Activated CD8-positive, alpha-beta memory T cell treated with anti-CD3 and anti-CD28 coated beads for 24 hours (primary cell): ENCODE measurements around the gene NEK3.
A peak's percentile ranks its signal among the peaks of the same experiment; 100 is the strongest.
"Not testable (repeated sequence)": the region's sequence is repeated elsewhere in the genome, so short reads cannot be mapped to it uniquely, and the experiment has no call there.

Experiments used
- DNase-seq: peaks from one replicate; pipeline ENCODE4 v3.0.0-alpha.2; 2020

The NEK3 gene

DNA sequence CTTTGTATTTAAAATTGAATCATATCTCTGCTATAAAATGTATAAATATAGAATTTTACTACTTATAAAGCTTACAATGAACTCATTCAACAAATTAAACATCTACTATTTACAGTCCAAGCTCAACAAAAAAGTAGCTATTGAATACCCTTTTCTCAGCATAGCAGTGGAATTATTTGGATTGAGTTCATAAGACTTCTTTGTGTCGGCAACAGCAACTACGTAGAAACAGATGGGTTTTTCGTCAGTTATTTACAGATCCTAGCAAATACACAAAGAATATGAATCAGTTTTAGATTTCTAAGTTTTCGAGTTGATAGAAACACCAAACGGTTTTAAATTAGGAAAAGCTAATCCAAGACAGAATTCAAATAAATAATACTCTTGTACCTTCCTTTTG, 10.4 kb upstream of the NEK3 start:
- DNase-seq = no peak

DNA sequence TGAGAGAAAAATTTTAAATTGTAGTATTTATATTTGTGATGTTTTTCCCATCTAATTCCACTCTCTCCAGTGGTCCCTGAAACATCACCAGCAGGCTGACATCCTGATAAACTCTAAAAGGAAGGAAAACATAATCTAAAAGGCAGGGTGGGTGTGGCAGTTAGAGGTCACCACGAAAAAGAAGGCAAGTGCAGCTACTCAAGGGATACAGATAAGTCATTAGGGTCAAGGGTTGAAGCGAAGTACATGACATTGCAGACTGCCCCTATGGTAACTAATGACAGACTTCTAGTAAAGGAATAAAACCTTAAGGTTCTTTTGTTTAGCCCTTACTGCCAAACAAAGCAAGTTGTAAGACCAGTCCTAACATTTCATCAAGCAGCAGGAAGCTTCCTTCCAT, 6.0 kb upstream of the NEK3 start:
- no peak for DNase-seq

DNA sequence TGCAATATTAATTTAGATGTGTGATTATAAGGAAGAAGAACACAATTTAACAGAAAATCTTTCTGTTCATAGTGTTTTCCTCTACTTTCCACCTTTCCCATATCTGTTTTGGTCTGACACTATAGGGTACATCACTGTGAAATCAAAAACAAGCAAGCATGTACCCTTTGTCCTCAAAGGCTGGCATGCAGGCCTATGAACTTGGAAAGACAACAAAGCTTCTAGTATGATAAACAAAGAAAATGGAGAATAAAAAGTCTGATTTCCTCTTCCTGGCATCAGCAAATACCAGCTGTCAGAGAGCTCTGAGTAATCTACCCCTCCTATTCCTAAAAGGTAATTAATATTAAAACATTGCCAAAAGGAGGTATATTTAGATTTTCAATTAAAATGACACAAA, 5.6 kb upstream of the NEK3 start:
- no peak for DNase-seq

DNA sequence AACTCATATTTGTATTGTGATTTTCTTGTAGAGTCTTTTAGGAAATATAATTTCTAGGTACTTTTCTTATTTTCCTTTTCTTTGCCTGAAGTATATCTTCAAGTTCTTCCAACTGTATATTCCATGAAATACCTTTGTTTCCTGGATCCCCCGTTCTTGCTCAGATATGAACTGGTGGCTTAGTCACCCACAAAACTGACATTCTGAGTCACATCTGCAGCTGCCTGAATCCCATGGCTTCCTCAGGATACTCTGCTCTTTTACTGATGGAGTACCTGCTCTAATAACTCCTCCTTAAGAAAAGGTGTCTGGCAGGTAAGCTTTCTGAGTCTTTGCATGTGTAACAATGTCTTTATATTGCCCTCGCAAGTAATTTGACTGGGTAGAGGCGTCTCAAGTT, 4.5 kb upstream of the NEK3 start:
- not testable (repeated sequence) for DNase-seq

DNA sequence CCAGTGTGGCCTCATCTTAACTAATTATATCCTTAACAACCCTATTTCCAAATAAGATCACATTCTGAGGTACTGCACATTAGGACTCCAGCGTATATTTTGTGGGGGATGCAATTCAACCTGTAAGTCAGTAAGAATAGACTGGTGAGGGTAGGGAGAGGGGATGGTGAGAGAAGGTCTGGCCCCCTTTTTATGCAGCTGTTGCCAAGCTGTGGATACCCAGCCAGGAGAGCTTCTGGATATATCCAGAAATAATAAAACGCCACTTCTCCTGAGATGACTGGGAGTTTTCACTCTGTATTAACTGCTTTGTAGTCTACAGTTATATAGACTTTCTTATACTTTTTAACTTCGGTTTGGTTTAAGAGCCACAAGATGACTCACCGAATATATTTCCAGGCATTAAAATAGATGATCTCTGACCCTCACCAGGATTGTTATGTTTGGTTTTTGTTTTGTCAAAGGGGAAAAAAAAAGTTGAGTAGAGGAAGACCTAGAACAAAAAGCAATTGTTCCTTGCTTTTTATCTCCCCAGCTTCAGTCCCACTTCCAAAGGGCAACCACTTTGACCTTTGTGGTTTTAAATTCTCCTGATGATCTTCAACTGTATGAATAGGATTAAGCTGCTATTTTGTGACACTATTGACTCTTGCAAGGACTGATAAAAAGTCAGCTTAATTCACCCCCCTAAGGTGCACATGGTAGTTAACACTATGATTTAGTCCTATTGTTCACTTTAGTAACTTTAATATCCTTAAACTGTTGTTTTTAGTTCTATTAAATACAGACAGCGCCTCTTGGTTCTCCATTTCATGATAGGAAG, 3.1 kb upstream of the NEK3 start:
- no peak for DNase-seq

DNA sequence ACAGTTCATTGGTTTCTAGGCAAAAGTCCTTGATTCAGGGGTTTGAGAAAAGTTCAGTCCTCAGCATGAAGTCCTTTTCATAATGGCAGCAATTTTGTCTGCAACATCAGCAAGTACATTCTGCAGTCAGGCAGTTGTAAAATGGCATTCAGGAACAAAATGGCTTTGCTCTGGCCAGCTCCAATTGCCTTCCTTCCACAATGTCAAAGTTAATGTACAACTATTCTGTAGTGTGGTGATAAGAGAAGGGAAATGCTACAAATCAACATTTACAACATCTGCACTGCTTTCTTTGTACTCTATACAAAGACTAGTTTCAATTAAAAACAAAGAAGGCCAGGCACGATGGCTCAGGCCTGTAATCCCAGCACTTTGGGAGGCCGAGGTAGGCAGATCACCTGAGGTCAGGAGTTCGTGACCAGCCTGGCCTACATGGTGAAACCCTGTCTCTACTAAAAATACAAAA, 1.8 kb upstream of the NEK3 start:
- no peak for DNase-seq

DNA sequence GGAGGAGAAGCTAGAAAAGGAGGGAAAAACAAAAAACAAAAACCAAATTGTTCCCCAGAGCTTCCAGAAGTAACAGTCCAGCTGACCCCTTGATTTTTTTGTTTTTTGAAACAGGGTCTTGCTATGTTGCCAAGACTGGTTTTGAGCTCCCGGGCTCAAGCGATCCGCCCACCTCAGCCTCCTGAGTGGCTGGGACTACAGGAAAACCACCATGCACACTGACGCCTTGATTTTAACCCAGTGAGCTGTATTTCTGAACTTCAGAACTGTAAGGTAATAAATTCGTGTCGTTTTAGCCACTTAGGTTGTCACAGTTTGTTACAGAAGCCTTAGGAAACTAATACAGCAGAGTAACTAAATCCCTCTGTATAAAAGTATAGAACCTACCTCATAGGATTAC, 1.1 kb upstream of the NEK3 start:
- no peak for DNase-seq

DNA sequence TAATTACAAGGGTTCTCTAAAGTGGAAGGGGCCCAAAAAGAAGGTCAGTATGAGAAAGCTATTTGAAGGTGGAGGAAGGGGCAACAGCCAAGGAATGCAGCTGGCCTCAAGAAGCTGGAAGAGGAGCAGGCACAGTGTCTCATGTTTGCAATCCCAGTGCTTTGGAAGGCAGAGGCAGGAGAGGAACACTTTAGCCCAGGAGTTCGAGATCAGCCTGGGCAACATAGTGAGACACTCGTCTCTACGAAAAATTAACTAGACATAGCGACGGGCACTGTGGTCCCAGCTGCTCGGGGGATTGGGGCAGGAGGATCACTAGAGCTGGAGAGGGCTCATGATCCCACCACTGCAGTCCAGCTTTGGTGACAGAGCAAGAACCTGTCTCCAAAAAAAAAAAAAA, 656 bp upstream of the NEK3 start:
- no peak for DNase-seq

DNA sequence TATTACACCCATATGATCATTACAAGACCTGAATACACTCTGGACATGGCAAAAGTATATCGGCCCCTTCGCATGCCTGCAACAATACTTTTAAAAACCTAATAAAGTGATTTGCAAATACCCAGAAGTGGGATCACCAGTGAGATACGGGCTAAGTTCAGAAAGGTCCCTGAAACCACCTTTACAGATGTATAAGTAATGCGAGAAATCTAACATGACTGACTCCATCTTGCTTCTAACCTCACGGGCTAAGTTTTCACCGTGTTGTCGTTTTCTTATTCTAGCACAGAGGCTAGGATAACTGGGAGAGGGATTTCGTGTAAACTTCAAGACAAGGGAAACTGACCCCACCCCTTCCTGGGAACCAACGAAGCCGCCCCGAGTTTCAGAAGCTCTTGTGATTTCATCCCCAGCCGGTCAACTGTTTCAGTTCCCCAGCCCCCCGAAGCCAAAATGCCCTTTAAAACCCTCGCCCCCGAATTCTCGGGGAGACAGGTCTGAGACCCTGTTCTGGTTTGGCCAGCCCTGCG, 703 bp downstream of the NEK3 start:
- no peak for DNase-seq

DNA sequence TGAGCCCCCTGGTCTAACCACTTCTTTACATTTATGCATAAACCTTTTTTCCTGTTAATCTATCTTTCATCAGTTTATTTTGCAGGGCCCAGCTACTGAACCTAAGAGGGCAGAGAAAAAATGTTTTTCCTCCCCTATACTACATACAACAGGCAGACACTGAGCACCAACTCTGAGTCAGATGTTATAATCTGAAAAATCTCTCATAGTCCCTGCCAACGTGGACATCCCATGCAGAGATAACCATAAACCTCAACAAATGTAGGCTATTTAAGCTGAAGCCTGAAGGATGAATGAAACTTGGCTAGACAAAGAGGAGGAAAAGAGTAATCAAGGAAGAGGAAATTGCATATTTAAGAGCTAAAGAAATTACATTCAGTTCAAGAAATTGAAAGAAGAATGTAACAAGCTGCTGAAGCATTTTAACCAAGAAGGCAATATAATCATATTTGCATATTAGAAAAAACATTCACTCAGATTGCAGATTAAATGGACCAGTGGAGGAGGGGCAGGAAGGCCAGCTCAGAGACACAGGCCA, 2.6 kb downstream of the NEK3 start:
- DNase-seq = no peak

DNA sequence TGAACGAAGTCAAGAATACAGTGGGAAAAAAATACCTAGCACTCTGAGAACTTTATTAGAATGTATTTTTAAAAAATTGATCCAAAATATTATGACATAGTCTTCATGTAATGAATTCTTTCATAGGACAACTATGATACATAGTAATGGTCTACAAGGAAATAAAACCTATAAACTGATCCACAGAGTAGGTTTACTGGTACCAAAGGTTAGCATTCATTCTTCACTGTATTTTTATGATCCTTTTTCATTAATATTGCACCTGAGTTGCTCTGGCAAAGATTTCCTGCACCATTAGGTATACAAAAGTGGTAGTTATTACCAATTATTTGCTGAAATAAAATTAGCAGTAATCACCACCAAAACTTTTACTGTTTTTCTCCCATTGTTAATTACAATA, 4.2 kb downstream of the NEK3 start:
- DNase-seq = no peak

DNA sequence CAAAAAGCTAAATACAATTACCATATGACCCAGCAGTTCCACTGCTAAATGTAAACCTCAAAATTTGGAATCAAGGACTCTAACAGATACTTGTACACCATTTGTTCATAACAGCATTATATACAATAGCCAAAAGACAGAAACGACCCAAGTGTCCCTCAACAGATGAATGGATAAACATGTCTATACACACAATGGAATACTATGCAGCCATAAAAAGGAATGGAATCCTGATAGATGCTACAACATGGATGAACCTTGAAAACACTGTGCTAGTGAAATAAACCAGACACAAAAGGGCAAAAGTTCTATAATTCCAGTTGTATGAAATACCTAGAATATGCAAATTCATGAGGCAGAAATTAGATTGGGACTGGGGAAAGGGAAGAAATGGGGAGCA, 12.2 kb downstream of the NEK3 start:
- no peak for DNase-seq

DNA sequence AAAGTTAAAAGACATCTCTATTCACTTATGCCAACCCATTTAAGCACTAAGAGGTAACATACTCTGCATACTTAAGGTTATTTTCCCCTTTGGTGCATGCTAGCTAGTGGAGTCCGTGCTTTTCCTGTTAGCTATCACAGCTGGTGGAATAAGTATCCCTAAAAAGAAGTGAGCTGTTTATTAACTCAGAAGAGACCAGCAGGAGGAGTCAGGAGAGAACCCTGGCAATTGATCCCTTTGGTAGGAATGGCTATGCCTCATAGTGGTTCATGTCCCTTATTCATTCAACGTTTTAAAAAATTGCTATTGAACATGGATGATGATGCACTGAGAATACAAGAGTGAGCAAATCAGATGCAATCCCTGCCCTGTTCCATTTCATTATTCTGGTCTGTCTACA, 18.1 kb downstream of the NEK3 start:
- no peak for DNase-seq

DNA sequence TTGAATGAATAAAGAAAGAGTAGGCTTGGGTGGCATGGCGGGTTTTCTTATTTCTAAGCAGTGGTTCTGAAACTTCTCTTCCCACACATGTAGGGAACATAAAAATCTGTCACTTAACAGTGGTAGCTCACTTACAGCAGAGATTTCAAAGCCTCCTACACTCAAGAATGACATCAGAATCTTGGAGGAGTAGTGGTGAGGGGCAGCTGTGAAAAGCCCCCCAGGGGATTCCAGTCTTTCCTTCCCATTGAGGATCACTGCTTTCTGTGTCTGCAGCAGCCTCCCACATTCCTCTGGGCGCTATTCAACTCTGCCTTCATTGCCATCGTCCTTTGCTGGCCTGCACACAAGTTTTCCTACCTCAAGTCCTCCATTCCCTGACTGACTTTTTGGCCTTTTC, 21.9 kb downstream of the NEK3 start:
- DNase-seq = no peak

DNA sequence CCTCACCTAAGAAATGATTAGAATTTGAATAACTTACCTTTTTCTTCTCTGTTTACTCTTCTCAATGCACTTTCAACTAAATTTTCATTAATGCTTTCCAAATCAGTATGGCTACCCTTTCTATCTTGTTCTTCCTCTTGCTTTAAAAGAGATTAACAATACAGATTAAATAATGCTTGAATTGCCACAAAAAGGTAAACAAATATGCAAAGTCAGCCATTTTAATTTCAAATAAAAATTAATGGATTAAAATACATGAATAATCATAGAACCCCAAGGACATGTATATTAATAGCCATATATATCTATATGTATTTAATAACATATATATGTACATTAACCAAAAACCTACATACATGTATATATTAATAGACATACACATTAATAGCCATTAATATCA, 22.6 kb downstream of the NEK3 start:
- no peak for DNase-seq

DNA sequence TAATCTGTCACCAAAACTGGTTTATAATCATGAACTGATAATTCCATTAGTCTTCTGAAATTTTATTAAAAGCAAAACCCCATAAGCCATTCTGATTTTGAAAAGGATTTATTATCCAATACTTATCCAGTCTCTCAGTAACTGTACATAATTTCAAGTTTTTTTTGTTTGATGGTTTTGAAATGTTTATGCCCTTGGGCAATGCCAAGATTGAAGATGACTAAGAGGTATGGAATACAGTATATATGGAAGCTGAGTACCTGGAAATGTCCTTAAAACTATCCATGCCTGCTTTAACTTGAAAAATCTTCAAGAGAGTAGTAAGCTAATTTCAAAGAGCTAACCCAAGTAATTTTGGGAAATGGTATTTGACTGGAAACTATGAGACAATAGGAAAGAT, 28.8 kb downstream of the NEK3 start:
- no peak for DNase-seq

DNA sequence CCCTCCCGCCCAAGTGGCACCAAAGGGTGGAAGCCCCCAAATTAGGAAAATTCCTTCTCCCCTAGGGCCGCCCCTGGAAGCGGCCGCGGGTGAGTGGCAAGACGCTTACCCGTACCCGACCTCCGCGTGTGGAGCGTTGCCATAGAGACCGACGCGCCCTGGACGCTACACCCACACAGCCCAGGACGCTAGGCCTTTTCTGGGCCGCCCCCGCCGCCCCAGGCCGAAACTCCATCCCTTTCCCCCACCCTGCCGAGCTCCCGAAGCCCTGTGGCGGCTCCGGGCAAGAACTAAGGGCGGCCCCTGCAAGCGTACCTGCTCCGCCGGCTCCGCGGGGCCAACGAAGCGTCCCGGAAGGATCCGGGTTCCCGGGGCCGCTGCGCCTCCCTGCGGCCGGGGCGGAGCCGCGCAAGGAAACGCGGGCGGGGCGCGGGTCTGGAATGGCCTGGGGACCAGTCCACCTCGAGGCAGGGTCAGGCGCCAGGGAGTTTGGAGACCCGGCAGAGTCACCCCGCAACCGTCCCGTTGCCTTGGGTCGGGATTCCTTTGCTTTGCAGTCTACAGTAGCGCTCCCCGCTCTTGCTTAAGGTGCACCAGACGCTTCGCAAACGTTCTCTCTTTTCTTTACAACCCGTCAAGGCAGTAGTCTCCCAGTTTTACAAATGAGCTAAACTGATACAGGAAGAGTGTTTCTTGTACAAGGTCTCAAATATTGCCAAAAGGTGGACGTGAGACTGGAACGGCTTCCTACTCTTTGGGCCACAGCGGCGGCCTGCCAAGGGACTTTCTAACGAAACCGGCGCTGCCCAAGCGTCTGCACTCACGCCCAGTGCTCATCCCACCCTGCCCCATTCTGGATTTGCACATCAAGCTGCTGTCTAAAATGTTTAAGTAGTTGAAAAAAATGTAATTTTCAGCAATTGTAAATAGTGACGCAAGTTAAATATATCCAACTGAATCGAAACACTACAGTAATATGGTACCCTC, 30.4 kb downstream of the NEK3 start, which contains the start of gene NEK5:
Gene NEK5 (minus strand): TSS at position 360 of the 987 bp plus-strand sequence. CDS start 1,591 bp downstream, outside the sequence.
- peak; percentile 82 for DNase-seq

DNA sequence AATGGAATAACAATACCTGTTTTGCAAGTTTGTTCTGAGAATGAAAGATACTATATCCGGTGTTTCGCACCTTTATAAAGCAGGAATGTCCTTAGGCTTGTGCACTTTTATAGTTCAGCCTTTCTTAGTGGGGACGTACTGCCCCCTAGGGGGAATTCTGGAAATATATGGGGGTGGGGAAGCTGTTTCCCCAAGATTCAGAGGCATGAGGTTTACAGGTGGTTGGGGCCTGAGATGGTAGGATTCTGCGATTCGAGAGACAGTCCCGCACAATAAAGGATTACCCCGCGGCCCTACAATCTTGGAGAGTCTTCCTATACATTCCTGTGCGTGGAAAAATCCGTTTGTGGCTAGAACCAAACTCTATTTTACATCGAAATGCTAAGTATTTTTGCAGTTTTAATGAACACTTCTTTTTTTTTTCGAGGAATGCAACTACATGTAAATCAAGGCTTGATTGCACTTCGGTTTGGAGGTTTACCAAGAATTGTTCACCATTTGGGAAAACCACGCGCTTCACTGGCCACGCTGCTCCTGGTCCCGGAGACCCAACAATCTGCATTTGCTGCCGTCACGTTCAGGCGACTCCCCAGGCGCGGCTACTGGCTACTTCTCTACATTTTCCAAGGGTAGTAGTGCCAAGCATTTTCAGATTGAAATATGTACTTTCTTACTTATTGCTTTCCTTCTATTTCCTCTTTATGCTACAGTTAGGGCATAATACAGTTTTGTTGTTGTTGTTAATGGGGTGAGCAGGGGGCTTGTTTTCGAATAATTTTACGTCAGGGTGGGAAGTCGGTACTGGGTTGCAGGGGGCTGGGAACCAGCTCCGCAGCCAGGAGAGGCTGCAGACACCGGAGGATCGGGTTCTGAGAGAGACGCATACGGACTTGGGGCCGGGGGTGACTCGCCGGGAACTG, 31.4 kb downstream of the NEK3 start:
- DNase-seq = peak; percentile 73

DNA sequence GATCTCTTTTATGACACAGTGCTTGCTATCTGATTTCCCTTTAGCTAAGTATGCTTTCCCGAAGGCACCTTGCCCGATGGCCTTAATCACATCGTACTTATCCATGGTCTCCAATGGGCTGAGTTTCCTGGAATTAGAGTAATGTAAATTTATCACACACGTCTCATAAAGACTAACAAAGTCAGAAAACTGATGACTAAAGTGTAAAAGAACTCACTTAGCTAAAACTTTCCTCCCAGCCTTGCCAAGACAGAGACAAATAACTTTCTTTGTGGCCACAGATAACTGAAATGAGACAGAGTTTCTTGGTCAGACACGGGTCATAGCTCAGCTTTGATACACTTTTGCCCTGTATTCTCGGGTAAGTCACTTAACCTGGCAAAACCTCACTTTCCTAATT, 32.0 kb downstream of the NEK3 start:
- DNase-seq = no peak

DNA sequence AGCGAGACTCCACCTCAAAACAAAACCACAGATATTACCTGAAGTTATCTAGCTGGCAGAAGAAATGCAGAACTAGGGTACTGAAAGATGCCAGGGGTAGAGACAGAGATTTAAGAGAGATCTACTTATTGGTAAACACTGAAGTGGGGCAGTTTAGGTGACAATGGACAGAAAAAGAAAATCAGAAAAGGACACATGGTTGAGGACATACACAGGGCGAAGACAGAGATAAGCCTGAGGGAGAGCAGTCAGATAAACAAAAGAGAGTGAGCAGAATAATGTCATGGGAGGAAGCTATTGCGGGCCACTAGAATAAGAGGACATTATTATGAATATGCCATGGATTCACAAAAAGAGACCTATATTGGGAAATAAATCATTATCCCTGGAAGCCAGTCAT, 33.9 kb downstream of the NEK3 start:
- no peak for DNase-seq

DNA sequence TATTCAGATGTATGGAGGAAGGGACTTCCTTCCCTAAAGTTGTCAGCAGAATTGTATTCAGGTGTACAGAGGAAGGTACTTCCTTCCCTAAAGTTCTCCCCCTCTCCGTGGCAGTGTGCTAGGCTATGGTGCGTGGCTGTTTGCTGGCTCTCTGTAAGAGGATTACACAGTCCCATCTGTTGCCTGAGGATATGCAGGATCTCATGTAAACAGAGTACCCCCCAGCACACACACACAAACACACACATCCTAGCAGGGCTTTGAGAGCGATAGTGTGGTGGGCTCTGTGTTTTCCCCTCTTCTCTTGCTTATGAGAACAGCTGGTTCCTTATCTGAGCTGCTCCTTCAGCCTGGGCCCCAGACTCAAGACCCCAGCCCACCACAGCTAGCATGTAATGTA, 40.8 kb downstream of the NEK3 start:
- DNase-seq = no peak

DNA sequence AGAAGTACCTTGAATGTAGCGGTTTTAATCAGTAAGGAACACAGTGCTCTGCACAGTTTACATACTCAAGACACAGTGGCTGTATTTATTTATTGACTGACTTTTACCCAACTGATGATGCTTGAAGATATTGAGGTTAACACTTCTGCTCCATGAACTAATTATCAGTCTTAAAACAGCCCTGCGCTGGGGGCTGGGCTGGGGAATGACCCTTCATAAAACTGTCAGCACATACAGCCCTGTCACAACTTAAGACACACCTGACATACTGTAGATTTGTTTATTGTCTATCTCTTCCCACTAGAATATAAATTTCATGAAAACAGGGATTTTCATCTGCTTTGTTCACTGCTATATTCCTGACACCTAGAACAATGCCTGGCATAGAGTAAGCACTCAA, 41.3 kb downstream of the NEK3 start:
- no peak for DNase-seq
